SK-N-SH treated with all-trans-retinoic acid at 6 μM for 48 hours (cell line): ENCODE data around the gene MESP1.

ENCODE experiments used
- ARNTL ChIP-seq: fragments of 450-650 bp; formaldehyde crosslinking; IDR thresholded peaks from 2 replicates; pipeline ENCODE4 v1.5.0; 2020; ENCODE audit warnings: low read depth, mild to moderate bottlenecking, moderate library complexity, borderline replicate concordance
- BACH2 ChIP-seq: fragments of 250-450 bp; sonication (Bioruptor Pico); IDR thresholded peaks from 2 replicates; pipeline ENCODE4 v1.9.0; 2021; ENCODE audit warnings: mild to moderate bottlenecking, borderline replicate concordance
- CREB5 ChIP-seq: fragments of 250-450 bp; sonication (Bioruptor Pico); IDR thresholded peaks from 2 replicates; pipeline ENCODE4 v1.5.1; 2020; ENCODE audit warnings: low read depth, mild to moderate bottlenecking, moderate library complexity
- PATZ1 ChIP-seq: fragments of 250-450 bp; sonication (Bioruptor Pico); IDR thresholded peaks from 2 replicates; pipeline ENCODE4 v1.8.0; 2020; ENCODE audit warnings: mild to moderate bottlenecking, moderate library complexity, borderline replicate concordance
- PPARA ChIP-seq: fragments of 250-450 bp; sonication (Bioruptor Pico); IDR thresholded peaks from 2 replicates; pipeline ENCODE4 v1.5.0; 2020; ENCODE audit warnings: mild to moderate bottlenecking, borderline replicate concordance
- RARB ChIP-seq: fragments of 250-450 bp; sonication (Bioruptor Pico); IDR thresholded peaks from 2 replicates; pipeline ENCODE4 v1.8.0; 2021; ENCODE audit warnings: mild to moderate bottlenecking, moderate library complexity
- TOX ChIP-seq: fragments of 250-450 bp; sonication (Bioruptor Pico); IDR thresholded peaks from 2 replicates; pipeline ENCODE4 v1.8.0; 2021; ENCODE audit warnings: mild to moderate bottlenecking, moderate library complexity, borderline replicate concordance
- ZC3H10 ChIP-seq: fragments of 250-450 bp; sonication (Bioruptor Pico); IDR thresholded peaks from 2 replicates; pipeline ENCODE4 v1.5.1; 2021; ENCODE audit warnings: mild to moderate bottlenecking, moderate library complexity
- ZFP3 ChIP-seq: fragments of 250-450 bp; sonication (Bioruptor Pico); IDR thresholded peaks from 2 replicates; pipeline ENCODE4 v1.5.0; 2020; ENCODE audit warnings: mild to moderate bottlenecking, moderate library complexity
- ZFP30 ChIP-seq: fragments of 450-650 bp; formaldehyde crosslinking; IDR thresholded peaks from 2 replicates; pipeline ENCODE4 v1.5.0; 2022; ENCODE audit warnings: mild to moderate bottlenecking, moderate library complexity
- ZNF70 ChIP-seq: fragments of 450-650 bp; formaldehyde crosslinking; IDR thresholded peaks from 2 replicates; pipeline ENCODE4 v1.5.0; 2020; ENCODE audit warnings: mild to moderate bottlenecking, moderate library complexity

- TF ChIP-seq ZNF70 (no peak), RARB (CRISPR knock-in tag) (no peak), ZFP30 (CRISPR knock-in tag) (no peak), PATZ1 (no peak), ARNTL (CRISPR knock-in tag) (no peak), ZC3H10 (CRISPR knock-in tag) (no peak), TOX (CRISPR knock-in tag) (no peak), BACH2 (CRISPR knock-in tag) (no peak), ZFP3 (CRISPR knock-in tag) (no peak), CREB5 (CRISPR knock-in tag) (no peak), PPARA (CRISPR knock-in tag) (no peak)
These were observed 5.9 kb downstream of the MESP1 start for GRCh38 chr15:89745131-89745530.
